Erythroblast (primary cell): ENCODE measurements around the gene MOCS1.

Experiments
- GATA1 ChIP-seq: IDR thresholded peaks from 2 replicates; pipeline ENCODE4 v1.6.1; 2011; ENCODE audit warnings: low read depth, mild to moderate bottlenecking, control low read depth, low read length, moderate library complexity
- POLR2A ChIP-seq: IDR thresholded peaks from 2 replicates; pipeline ENCODE4 v1.6.1; 2011; ENCODE audit warnings: mild to moderate bottlenecking, low read length

GRCh38 chr6:39951191-39951590 lies 16.9 kb upstream of the MOCS1 start:
- TF ChIP-seq POLR2A (no peak), GATA1 (no peak)
